GM12874 (cell line): ENCODE results near the gene TXK.

Source experiments
- TF ChIP-seq, protein P1 (sequence below): IDR thresholded peaks from 2 replicates; pipeline ENCODE4 v1.5.1; 2011; ENCODE audit warnings: low read depth, mild to moderate bottlenecking, control low read depth, low read length, moderate library complexity; ENCODE audit not compliant: insufficient read depth

TXK gene

DNA sequence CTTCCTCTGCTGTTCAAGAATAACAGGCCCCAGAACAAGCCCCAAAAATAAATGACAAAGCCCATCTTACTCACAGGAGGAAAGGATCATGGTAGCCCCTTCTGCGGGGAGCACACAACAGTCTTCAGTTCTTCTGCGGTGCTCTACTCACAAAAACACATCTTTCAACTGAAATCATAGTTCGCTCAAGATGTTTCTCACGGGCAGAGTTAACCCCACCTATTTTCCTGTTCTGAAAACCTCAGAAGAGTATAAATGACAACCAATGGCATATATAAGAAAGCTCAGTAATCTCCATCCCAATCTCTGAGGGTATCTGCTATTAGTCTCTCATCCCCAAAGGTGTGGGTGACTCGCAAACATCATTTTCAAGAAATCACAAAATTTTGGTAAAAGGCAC is at the start of gene TXK:
Gene TXK (minus strand): TSS at position 170 of the 400 bp plus-strand sequence. CDS start 80 bp downstream, at position 90.
- TF ChIP-seq, protein P1, sequence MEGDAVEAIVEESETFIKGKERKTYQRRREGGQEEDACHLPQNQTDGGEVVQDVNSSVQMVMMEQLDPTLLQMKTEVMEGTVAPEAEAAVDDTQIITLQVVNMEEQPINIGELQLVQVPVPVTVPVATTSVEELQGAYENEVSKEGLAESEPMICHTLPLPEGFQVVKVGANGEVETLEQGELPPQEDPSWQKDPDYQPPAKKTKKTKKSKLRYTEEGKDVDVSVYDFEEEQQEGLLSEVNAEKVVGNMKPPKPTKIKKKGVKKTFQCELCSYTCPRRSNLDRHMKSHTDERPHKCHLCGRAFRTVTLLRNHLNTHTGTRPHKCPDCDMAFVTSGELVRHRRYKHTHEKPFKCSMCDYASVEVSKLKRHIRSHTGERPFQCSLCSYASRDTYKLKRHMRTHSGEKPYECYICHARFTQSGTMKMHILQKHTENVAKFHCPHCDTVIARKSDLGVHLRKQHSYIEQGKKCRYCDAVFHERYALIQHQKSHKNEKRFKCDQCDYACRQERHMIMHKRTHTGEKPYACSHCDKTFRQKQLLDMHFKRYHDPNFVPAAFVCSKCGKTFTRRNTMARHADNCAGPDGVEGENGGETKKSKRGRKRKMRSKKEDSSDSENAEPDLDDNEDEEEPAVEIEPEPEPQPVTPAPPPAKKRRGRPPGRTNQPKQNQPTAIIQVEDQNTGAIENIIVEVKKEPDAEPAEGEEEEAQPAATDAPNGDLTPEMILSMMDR = no peak

DNA sequence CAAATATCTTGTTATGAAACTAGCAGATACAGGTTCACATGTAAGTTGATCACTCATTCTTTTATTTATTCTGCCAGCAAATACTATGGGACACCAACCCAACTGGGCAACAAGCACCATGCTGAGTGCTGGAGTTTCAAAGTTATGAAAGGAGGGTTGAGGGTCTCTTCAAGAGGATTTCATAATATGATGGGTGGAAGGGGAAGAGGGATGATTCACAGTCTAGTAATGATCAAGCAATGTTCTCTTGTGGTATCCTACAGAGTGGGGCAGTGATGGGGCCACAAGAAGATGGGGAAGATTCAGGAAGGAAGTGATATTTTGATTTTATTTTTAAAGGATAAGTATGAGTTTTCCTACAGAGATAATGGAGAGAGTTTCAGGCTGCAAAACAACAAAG is 46.2 kb upstream of the TXK start:
- TF ChIP-seq, protein P1 = no peak

DNA sequence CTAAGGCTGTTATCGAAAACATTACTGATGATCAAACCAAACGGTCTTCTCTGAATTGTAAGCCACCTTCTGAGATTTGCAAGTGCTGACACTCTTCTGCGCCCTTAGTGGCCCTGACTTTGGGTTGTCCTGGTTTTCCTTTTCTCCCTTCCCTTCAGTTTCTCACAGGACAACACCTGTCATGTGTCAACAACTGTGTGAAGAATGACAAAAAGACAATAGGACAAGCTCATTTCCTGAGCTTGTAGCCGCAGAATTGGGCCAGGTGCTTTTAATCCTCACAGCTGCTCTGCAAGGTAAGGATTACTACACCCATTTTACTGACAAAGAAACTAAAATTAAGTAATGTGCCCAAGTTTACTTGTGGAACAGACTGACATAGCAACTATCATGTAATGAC is 44.9 kb upstream of the TXK start:
- TF ChIP-seq, protein P1 = no peak

DNA sequence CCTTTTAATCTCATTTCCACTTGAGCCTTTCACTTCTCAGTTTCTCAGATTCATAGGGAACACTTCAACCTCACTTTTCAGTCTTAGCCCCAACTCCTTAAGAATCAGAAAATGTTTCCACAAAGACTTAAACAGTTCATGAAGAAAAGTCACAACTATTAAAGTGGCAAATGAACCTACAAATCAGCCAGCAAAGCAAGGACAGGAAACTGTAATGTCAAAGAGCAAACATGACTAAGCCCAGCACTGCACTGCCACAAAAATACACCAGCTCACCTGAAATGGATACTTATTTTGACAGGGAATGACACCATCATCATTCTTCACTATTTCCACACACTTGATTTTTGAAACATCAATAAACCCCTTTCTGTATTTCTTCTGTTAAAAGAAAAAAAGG is 41.8 kb upstream of the TXK start:
- TF ChIP-seq, protein P1 = no peak

DNA sequence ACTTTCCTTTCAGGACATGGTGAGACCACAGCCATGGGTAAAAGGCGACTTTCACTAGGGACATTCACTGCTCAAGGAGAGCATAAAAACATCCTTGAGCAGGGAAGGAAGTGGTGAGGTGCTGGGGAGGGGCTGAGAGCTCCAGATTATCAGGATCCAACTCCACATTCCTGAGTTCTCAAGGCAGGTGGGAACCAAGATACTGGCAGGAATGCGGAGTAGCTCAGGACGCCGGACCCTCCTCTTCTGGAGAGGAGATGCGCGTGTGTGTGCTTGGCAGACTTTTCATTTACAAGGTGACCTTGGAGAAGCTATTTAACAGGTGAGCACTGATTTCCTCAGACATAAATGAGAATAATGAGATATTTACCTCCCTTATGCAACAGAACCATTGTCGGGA is 41.3 kb upstream of the TXK start:
- TF ChIP-seq, protein P1 = no peak

DNA sequence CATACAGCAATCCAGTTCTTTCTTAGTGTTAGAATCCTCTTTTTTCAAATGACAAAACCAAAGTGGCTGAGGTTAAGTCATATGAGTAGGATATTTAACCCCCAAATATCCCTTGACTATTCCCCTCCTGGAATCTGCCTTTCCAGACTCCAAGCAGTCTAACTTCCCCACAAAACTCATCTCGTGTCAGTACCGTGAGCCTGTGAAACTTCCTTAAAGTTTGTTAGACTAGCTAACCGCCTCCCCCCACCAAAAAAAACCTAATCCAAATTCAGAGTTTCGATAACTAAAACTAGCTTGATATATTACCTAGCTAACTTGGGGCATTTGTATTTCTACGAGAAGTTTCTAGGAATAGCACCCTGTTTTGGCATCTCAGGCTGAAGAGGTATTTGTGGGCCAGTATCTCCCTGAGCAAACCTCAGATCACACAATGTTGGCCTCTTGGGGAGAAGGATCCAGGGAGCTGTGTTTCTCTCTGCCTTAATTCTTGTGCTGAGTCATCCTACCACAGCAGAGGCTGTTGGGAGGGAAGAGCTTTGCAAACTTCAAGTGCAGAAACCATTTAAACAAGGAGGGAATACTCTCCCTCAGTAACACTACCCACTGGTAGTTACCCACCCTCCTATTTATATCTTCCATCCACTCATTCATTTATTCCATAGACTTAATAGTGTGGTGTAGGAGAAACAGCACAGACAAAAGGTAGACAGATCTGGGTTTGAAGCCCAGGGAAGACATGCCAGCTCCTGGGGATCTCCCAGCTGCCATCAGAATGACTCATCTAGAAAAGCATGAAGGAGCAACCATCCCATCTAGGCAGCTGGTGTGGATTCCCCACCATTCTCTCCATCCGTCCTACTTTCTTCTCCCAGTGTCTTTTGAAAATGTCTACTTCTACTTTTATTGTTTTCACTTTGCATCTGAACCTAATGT is 39.3 kb upstream of the TXK start:
- TF ChIP-seq, protein P1 = no peak

DNA sequence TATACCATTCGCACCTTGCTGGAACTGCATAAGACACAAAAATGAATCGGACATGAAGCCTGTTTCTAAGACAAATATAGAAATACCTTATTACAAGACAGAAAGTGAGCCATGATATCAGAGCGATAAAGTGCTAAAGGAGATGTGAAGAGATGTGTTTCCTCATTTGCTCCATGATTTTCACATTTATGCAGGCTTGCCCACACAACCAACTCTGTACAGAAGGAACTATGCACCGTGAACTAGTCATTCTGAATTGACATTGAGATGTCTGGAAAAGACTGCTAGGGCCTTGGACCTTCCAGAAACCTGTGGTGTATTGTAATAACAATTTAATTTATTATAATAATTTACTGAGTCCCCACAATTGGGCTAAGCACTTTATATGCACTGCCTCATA is 38.6 kb upstream of the TXK start:
- TF ChIP-seq, protein P1 = no peak
